Liver (tissue), 2 donors: ENCODE results near the gene CDH24.

Experiments
- GABPA ChIP-seq, 2 donors: IDR thresholded peaks in 1 of 2; conservative IDR thresholded peaks in 1 of 2; 2 replicates each; pipeline ENCODE4 v1.6.1; 2016; ENCODE audit warnings: antibody characterized with exemption in 2 of 2, mild to moderate bottlenecking in 1 of 2, moderate library complexity in 1 of 2
- TAF1 ChIP-seq: conservative IDR thresholded peaks from 2 replicates; pipeline ENCODE4 v1.6.1; 2016; ENCODE audit warnings: antibody characterized with exemption, mild to moderate bottlenecking
- donor health status: healthy.

- TF ChIP-seq GABPA (IDR thresholded peaks at IDR 0.05 in 1 of 2, conservative IDR thresholded peaks at IDR 0.05 in 1 of 2): no peak
- TF ChIP-seq TAF1: no peak
Measured at GRCh38 chr14:23002592-23002991, 54.7 kb downstream of the CDH24 start.
